Peyer's patch (tissue), 4 donors: ENCODE results near the gene BMAL2. TPM values are rescaled to one million over a fixed set of nuclear protein-coding genes. Genes with fewer than 3 reads are reported as not detected.

Experiments used
- DNase-seq, 3 donors: peaks; one replicate each; pipeline ENCODE4 v3.0.0-alpha.2; 2017 to 2019
- H3K27ac ChIP-seq, 4 donors: fragments of 200-600 bp; sonication (generic); one replicate each; pipeline ENCODE4 v1.5.1; 2016 to 2019
- H3K27me3 ChIP-seq, 2 donors: fragments of 200-600 bp; sonication (generic); one replicate each; pipeline ENCODE4 v1.5.1; 2019
- H3K36me3 ChIP-seq, 3 donors: fragments of 200-600 bp; sonication (generic); one replicate each; pipeline ENCODE4 v1.5.1; 2016 to 2019
- H3K4me1 ChIP-seq, 4 donors: fragments of 200-600 bp; sonication (generic); one replicate each; pipeline ENCODE4 v1.5.1; 2016 to 2019
- H3K4me3 ChIP-seq, 4 donors: fragments of 200-600 bp; sonication (generic); 1 replicate in 3 of 4; 2 replicates in 1 of 4; pipeline ENCODE4 v1.5.1; 2016 to 2019; ENCODE audit warnings: mild to moderate bottlenecking in 1 of 4
- H3K9me3 ChIP-seq, 4 donors: fragments of 200-600 bp; sonication (generic); one replicate each; pipeline ENCODE4 v1.5.1; 2016 to 2019; ENCODE audit warnings: mild to moderate bottlenecking in 1 of 4
- CTCF ChIP-seq, 6 experiments: fragments of 450-650 bp in 4 of 6; fragments of 200-600 bp in 2 of 6; sonication (generic) in 1 of 6; IDR thresholded peaks; one replicate each; pipeline ENCODE4 v1.5.1; 2017 to 2019; ENCODE audit warnings: antibody characterized with exemption in 6 of 6, mild to moderate bottlenecking in 3 of 6, moderate library complexity in 1 of 6
- POLR2A ChIP-seq, 2 donors: fragments of 450-650 bp; IDR thresholded peaks; one replicate each; pipeline ENCODE4 v1.5.1; 2017; ENCODE audit warnings: antibody characterized with exemption in 2 of 2, mild to moderate bottlenecking in 2 of 2, moderate library complexity in 2 of 2
- total RNA-seq, 4 donors: library from RNA; depleted of rRNA; stranded (reverse); fragments of >200 nt; gene quantifications; one replicate each; pipeline ENCODE4 v1.1.0, GENCODE V29; 2016

BMAL2 gene
- total RNA-seq, 4 donors from 2014 or later, result 3.5 to 14.0 (median 4.6) TPM

GRCh38 chr12:27333403-27334009 lies 870 bp downstream of the BMAL2 start:
- Histone ChIP-seq H3K4me3 (peak overlapping the region; percentile 47 to 89 (median 79)), H3K36me3 (no peaks in the 10 kb centered on the region), H3K9me3 (no peaks in the 10 kb centered on the region), H3K27me3 (no peaks in the 10 kb centered on the region), H3K27ac (peak overlapping the region in 2 of 4 donors; percentile 12 to 42), H3K4me1 (peaks cover 0 to 5% (median 0%) of the 10 kb centered on the region in 4 donors)
- TF ChIP-seq POLR2A (IDR thresholded peaks at IDR 0.05) (no peak), CTCF (IDR thresholded peaks at IDR 0.05) (no peak)
- DNase-seq, result peak; percentile 22 to 71 (median 61)

- no peaks in the 10 kb centered on the region for H3K9me3 ChIP-seq
- H3K4me1 ChIP-seq, result peaks cover 0 to 5% (median 0%) of the 10 kb centered on the region in 4 donors
- no peaks in the 10 kb centered on the region for H3K27me3 ChIP-seq
- no peaks in the 10 kb centered on the region for H3K36me3 ChIP-seq
- no peak overlapping the region for H3K27ac ChIP-seq
- DNase-seq, result no peak
- no peak for TF ChIP-seq CTCF (IDR thresholded peaks at IDR 0.05)
- no peak for TF ChIP-seq POLR2A (IDR thresholded peaks at IDR 0.05)
- H3K4me3 ChIP-seq, result peak overlapping the region in 2 of 4 donors; percentile 81 to 89
Measured at GRCh38 chr12:27334042-27334720, 1.5 kb downstream of the BMAL2 start.

GRCh38 chr12:27334721-27335082 lies 2.1 kb downstream of the BMAL2 start:
- H3K4me1 ChIP-seq, result peaks cover 0 to 5% (median 0%) of the 10 kb centered on the region in 4 donors
- no peaks in the 10 kb centered on the region for H3K27me3 ChIP-seq
- H3K27ac ChIP-seq, result no peak overlapping the region
- no peak overlapping the region for H3K4me3 ChIP-seq
- TF ChIP-seq CTCF (IDR thresholded peaks at IDR 0.05) (no peak), POLR2A (IDR thresholded peaks at IDR 0.05) (no peak)
- no peaks in the 10 kb centered on the region for H3K36me3 ChIP-seq
- DNase-seq, result no peak
- H3K9me3 ChIP-seq, result no peaks in the 10 kb centered on the region

GRCh38 chr12:27335364-27336281 lies 3.0 kb downstream of the BMAL2 start:
- TF ChIP-seq CTCF (IDR thresholded peaks at IDR 0.05), result no peak
- no peak for TF ChIP-seq POLR2A (IDR thresholded peaks at IDR 0.05)
- no peak for DNase-seq
- no peak overlapping the region for H3K27ac ChIP-seq

GRCh38 chr12:27336282-27336653 lies 3.6 kb downstream of the BMAL2 start:
- H3K4me3 ChIP-seq, result no peak overlapping the region
- no peak for TF ChIP-seq CTCF (IDR thresholded peaks at IDR 0.05)

More at GRCh38 chr12:27335364-27336281, 3.0 kb downstream of the BMAL2 start:
- no peaks in the 10 kb centered on the region for H3K27me3 ChIP-seq
- H3K4me3 ChIP-seq, result no peak overlapping the region
- H3K4me1 ChIP-seq, result peaks cover 0 to 5% (median 0%) of the 10 kb centered on the region in 4 donors
- no peaks in the 10 kb centered on the region for H3K9me3 ChIP-seq
- no peaks in the 10 kb centered on the region for H3K36me3 ChIP-seq

More at GRCh38 chr12:27336282-27336653, 3.6 kb downstream of the BMAL2 start:
- Histone ChIP-seq H3K27me3 (no peaks in the 10 kb centered on the region), H3K4me1 (peaks cover 0 to 5% (median 0%) of the 10 kb centered on the region in 4 donors), H3K36me3 (no peaks in the 10 kb centered on the region), H3K9me3 (no peaks in the 10 kb centered on the region), H3K27ac (no peak overlapping the region)
- no peak for DNase-seq
